Stimulated activated CD4-positive, alpha-beta T cell treated with anti-CD3 and anti-CD28 coated beads, Interleukin-4, amount 100 ng/mL, for 24 hours (primary cell): Measurements from ENCODE around the gene CACNA1C.

Experiments
- DNase-seq: peaks from one replicate; pipeline ENCODE4 v3.0.0-alpha.2; 2020

Gene CACNA1C

GRCh38 chr12:2260441-2260840 lies 207.7 kb downstream of the CACNA1C start:
- DNase-seq: no peak

DNA sequence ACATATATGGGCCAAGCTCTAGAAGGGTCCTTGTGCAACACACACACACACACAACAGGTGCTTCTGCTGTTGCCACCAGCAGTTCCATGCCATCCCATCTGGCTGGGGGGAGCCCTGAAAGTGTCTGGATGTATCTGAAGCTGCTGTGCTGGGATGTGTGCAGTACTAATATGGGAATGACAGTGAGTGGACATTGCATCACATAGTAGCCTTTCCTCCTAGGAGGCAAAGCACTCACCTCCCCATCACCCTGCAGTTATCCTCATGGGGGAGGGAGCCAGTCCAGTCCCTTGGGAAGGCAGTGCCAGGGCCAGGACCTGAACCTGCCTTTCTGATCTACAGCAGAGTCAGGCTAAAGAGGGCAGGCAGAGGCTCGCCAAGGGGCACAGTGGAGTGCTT lies 208.9 kb downstream of the CACNA1C start:
- no peak for DNase-seq

DNA sequence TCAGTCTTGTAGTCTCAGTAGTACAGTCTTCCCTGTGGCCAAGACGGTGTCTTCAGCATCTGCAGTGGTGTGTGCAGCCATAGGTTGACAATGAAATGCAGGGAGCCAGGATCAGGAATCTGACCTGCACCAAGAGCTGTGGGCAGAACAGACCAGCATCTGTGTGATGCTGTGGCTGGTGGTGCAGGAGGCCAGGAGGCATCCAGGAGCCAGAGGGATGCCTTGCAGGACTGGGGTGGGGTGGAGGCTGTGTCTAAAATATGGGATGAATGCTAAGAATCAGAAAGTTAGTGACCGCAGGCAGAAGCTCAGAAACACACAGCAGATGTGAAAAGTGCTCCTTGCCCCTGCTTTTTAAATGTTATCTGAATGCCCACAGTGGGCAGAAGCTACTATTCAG lies 209.7 kb downstream of the CACNA1C start:
- DNase-seq: no peak

DNA sequence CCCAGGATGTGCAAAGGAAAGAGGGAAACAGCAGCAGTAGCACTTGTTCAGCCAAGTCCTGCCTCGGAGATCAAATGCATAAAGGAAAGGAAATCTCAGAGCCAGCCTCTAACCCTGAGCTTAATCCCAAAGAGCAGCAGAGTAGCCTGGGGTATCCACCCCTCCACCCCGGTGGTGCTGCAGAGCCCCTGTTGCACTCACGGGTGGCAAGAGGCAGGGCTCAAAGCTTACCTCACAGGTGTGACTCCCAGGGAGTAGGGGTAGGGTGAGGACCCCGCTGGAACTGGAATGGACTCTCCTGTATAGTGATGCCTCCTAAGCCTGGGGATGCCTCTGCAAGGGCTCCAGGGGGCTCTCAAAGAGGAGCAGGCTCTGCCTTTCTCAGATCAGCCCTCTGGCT lies 211.1 kb downstream of the CACNA1C start:
- no peak for DNase-seq

- no peak for DNase-seq
Observed at GRCh38 chr12:2264651-2265232, 212.0 kb downstream of the CACNA1C start.

- no peak for DNase-seq
Observed at GRCh38 chr12:2265461-2266167, 212.8 kb downstream of the CACNA1C start.

- no peak for DNase-seq
Observed at GRCh38 chr12:2266666-2267620, 214.2 kb downstream of the CACNA1C start.

- no peak for DNase-seq
Observed at GRCh38 chr12:2267703-2268470, 215.1 kb downstream of the CACNA1C start.

DNA sequence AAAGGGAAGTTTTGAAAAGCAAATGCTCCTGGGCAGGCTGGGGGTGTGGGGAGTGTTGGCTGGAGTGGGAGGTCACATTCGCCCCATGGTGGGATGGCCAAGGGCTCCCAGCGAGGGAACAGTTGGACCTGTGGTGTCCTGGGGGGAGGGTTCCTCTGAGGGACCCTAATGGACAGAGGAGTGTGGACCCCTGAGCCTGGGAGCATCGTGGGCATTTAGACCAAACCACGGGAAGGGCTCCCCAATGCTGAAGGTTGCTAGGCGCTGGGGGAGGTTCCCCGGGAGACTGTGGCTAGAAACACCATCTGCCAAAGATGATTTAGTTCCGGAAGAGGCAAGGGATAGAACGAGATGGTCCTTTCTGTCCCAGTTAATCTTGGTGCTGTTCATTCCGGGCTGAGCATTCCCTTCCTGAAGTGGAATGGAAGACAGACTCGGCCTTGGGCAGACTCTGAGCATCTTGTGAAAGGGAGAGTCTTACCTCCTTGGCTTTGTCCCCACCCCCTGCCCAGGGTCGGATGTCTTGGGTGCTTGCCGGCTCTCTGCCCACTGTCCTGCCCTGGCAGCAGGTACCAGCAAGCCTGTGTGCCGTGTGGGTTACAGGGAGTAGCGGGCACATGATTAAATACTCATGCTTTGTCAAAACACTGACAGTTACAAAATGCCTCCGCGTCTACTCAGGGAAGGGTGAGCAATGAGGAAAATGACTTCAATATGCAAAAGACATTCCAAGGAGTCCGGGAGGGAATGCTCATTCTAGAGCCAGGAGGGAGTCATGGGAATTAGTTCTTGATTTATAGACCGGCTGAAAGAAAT lies 215.9 kb downstream of the CACNA1C start:
- DNase-seq: no peak

GRCh38 chr12:2270846-2271245 lies 218.1 kb downstream of the CACNA1C start:
- no peak for DNase-seq

DNA sequence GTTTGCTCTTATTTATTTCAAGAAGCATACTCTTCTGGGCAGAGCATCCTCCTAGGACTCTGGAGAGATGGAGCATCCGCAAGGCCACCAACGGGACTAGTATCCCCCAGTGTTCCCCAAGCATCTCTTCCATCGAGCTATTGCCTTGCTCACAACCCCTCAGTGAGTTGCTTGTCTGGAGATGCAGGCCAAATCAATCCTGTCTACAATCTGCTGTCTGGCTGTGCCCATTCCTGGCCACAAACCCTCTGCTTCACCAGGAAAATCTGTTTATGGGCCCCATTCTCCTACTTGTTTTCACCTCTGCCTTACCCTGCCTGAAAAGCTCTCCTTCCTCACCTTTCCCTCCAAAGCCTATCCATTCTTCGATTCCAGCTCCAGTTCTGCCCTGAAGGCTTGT lies 219.2 kb downstream of the CACNA1C start:
- DNase-seq: no peak

GRCh38 chr12:2273288-2273687 lies 220.5 kb downstream of the CACNA1C start:
- no peak for DNase-seq

DNA sequence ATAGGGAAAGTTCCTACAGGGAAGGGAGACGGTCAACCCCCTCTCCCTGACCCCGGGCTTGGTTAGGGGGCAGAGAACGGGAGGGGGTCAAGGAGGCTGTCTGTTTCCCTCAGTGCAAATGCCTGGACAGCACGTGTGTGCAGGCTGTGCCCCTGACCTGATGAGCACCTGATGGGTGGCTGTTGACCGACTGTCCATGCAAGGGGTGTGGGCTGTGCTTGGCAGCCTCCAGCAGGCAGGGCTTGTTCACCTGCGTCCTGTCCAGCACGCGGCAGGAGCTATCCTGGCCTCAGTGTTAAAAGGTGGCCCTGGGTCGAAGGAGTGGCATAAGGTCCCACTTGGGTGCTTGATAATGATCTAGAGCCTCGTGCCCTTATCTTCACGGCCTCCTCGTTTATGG lies 221.0 kb downstream of the CACNA1C start:
- no peak for DNase-seq

- DNase-seq: no peak
Observed at GRCh38 chr12:2274733-2275132, 221.9 kb downstream of the CACNA1C start.

DNA sequence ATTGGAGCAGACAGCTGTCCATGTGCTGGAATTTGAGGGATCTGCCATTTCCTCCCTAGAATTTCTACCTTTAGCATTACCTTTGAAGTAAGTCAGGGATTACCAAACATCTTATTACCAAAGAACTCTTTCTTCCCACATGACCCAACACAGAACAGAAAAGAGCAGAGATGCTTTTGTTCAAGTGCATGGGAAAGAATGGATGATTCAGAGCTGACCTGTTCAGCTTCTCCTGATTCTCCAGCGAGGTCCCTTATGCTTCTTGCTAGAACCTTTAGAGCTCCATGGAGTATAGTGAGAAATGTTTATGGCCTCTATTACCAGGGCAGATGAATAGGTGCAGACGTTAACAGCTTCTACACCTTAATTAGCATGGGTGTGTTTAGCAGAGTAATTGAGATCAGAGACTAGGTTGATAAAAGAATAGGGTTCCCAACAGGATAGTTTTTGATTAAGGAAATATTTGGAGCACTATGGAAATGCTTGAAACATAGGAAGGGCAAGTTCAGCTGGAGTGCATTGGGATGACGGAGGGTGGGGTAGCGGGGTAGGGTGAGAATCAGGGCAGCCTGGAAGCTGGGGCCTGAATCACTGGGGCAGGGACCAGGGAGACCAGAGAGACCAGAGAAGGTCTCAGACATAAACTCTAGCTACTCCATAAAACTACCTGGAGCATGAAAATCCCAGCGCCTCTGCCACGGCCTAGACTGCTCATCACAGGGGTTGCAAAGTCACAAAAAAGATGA lies 223.7 kb downstream of the CACNA1C start:
- DNase-seq: no peak

DNA sequence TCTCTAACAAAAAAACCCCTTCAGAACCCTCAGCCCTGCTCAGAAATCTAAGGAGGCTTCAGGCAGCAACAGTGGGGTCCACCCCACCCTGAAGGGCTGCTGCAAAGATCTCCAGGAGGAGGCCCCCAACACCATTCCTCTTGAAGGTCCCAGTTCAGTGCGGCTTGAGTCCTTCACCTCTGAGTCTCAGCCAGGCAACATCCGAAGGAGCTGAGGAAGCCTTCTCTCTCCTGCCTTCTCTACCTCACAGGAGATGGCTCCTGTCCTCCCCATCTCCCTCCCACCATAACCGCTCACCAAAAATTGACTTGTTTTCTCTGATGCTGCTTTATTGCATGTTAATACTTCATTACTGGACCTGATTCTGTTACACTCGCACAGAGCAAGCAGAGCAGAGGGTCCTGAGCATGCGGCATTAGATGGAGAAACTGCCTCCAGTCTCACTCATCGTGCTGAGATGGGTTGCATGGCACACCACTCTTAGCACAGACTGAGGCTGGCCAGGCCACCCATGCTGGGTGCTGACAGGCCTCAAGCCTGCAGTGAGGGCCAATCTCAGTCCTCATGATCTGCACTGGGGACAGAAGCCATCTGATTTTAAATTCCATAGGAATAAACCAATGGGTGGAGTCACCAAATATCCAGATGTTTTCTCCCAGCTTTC lies 224.8 kb downstream of the CACNA1C start:
- no peak for DNase-seq

- DNase-seq: no peak
Observed at GRCh38 chr12:2281446-2281845, 228.7 kb downstream of the CACNA1C start.

- DNase-seq: no peak
Observed at GRCh38 chr12:2282318-2282717, 229.5 kb downstream of the CACNA1C start.

DNA sequence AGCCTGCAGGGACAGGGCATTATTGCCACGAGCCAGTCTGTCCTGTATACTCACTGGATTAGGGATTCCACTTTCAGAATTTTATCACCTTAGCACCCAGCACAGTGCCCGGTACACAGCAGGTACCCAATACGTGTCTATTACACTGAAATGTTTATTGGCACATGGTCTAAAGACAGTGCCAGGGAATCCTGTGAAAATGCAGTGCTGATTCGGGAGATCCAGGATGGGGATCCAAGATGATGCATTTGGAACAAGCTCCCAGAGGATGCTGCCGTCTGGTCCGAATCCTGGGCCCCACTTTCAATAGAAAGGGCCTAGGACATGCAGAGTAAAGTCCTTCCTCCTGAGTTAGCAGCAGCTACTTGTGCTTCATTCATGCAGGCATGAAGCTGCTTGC lies 230.7 kb downstream of the CACNA1C start:
- DNase-seq: no peak

DNA sequence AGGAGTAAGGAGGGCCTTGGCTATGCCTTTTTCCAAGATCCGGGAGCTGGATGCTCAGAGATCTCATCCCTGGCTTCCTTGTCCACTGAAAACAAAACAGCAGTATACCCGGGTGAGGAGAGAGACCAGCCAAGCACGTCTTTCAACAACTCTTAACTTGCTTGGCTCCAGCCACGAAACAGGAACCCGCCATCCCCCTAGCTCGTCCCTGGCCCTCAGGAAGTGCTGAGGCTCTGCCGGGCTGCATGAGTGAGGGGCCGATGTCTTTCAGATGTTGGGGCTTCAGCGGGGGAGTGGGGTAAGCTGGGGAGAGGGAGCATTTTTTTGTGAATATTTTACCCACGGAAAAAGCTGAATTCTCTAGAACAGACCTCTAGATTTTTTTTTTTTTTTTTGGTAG lies 231.1 kb downstream of the CACNA1C start:
- DNase-seq: no peak

GRCh38 chr12:2284321-2284813 lies 231.6 kb downstream of the CACNA1C start:
- no peak for DNase-seq
